Lower lobe of right lung (tissue), 2 donors: ENCODE measurements around the gene CLIC4. TPM values are rescaled to one million over a fixed set of nuclear protein-coding genes. Genes with fewer than 3 reads are reported as not detected.

Source experiments
- ATAC-seq, 2 donors: fragments of 200-7000 bp; cut with Tn5 transposase; one replicate each; pipeline ENCODE4 v1.9.1; 2020 to 2022; ENCODE audit warnings: mild to moderate bottlenecking in 2 of 2, moderate library complexity in 2 of 2
- DNase-seq: peaks from one replicate; pipeline ENCODE4 v3.0.0-alpha.2; 2020
- H3K27ac ChIP-seq: fragments of 200-600 bp; one replicate; pipeline ENCODE4 v1.8.0; 2022
- H3K27me3 ChIP-seq: fragments of 200-600 bp; one replicate; pipeline ENCODE4 v1.8.0; 2022; ENCODE audit warnings: low read depth
- H3K36me3 ChIP-seq: fragments of 200-600 bp; one replicate; pipeline ENCODE4 v1.8.0; 2022; ENCODE audit warnings: mild to moderate bottlenecking
- H3K4me1 ChIP-seq: fragments of 200-600 bp; one replicate; pipeline ENCODE4 v1.8.0; 2022
- H3K4me3 ChIP-seq: fragments of 200-600 bp; one replicate; pipeline ENCODE4 v1.8.0; 2022; ENCODE audit warnings: mild to moderate bottlenecking
- H3K9me3 ChIP-seq: fragments of 200-600 bp; one replicate; pipeline ENCODE4 v1.8.0; 2022
- intact Hi-C: fragments of 100-400 bp; cut with DNase I; formaldehyde crosslinking; loops from one replicate; pipeline ENCODE4 v1.11.0; 2022
- total RNA-seq: library from RNA; stranded (reverse); fragmentation: NEBNext Ultra II Directional; extraction: Animal tissue kit (Norgen Biotek cat#: 25700); gene quantifications from one replicate; pipeline ENCODE4 v1.2.1, GENCODE V29; 2021
- TF ChIP-seq, protein P1 (sequence below): fragments of 200-600 bp; IDR thresholded peaks from one replicate; pipeline ENCODE4 v1.8.0; 2022; ENCODE audit warnings: antibody characterized with exemption, mild to moderate bottlenecking
- donor health status: DM: no; HTN: yes; CAD: no; lungs with severe emphysema.

CLIC4 gene
- total RNA-seq, 1 donor from 2014 or later, result 169 TPM

- TF ChIP-seq, protein P1, sequence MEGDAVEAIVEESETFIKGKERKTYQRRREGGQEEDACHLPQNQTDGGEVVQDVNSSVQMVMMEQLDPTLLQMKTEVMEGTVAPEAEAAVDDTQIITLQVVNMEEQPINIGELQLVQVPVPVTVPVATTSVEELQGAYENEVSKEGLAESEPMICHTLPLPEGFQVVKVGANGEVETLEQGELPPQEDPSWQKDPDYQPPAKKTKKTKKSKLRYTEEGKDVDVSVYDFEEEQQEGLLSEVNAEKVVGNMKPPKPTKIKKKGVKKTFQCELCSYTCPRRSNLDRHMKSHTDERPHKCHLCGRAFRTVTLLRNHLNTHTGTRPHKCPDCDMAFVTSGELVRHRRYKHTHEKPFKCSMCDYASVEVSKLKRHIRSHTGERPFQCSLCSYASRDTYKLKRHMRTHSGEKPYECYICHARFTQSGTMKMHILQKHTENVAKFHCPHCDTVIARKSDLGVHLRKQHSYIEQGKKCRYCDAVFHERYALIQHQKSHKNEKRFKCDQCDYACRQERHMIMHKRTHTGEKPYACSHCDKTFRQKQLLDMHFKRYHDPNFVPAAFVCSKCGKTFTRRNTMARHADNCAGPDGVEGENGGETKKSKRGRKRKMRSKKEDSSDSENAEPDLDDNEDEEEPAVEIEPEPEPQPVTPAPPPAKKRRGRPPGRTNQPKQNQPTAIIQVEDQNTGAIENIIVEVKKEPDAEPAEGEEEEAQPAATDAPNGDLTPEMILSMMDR, result no peak
- DNase-seq (no peak), ATAC-seq (no peak)
- no peaks in the 10 kb centered on the region for H3K27me3 ChIP-seq
- peak overlapping the region; percentile 80 for H3K4me3 ChIP-seq
- intact Hi-C loops, result loop anchor here (5.0 kb wide), 1 partner anchor 56 kb away; no protein-coding TSS in a partner anchor
- peaks cover 65% of the 10 kb centered on the region for H3K4me1 ChIP-seq
- H3K9me3 ChIP-seq, result no peaks in the 10 kb centered on the region
- H3K36me3 ChIP-seq, result no peaks in the 10 kb centered on the region
- H3K27ac ChIP-seq, result peak overlapping the region; percentile 9
Measured at GRCh38 chr1:24748191-24749121, 3.2 kb downstream of the CLIC4 start.

DNA sequence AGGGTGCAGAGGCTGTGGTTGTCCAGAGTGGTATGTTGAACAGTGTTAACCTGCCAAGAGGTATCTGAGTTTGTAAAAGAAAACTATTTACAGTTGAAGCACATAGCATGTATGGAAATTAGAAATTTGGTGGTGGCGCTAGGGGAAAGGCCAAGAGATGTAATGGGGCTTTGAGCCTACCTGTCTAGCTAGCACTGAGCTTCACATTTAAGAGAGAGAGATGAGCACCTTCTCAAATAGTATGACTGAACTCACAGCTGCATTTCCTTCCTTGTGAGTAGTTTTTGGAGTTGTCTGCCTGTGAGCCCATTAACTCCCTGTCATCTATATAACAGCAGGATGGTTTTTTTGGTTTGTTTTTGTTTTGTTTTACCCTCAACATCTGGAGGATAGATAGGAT is 4.0 kb downstream of the CLIC4 start:
- DNase-seq (no peak), ATAC-seq (no peak)
- Histone ChIP-seq H3K4me1 (peaks cover 66% of the 10 kb centered on the region), H3K27me3 (no peaks in the 10 kb centered on the region), H3K9me3 (no peaks in the 10 kb centered on the region), H3K4me3 (no peak overlapping the region), H3K36me3 (no peaks in the 10 kb centered on the region), H3K27ac (no peak overlapping the region)
- TF ChIP-seq, protein P1, result no peak
- intact Hi-C loops, result loop anchor here (5.0 kb wide), 1 partner anchor 57 kb away; no protein-coding TSS in a partner anchor

- TF ChIP-seq, protein P1, result no peak
- H3K27ac ChIP-seq, result no peak overlapping the region
- no peak for ATAC-seq
- H3K4me3 ChIP-seq, result no peak overlapping the region
- no peaks in the 10 kb centered on the region for H3K27me3 ChIP-seq
- peaks cover 68% of the 10 kb centered on the region for H3K4me1 ChIP-seq
- no peaks in the 10 kb centered on the region for H3K9me3 ChIP-seq
- intact Hi-C loops, result loop anchor here (5.0 kb wide), 1 partner anchor 58 kb away; no protein-coding TSS in a partner anchor
- H3K36me3 ChIP-seq, result no peaks in the 10 kb centered on the region
- DNase-seq, result no peak
Measured at GRCh38 chr1:24749886-24750285, 4.6 kb downstream of the CLIC4 start.

- H3K4me1 ChIP-seq, result peaks cover 69% of the 10 kb centered on the region
- intact Hi-C loops, result no loop called here
- H3K36me3 ChIP-seq, result no peaks in the 10 kb centered on the region
- H3K4me3 ChIP-seq, result no peak overlapping the region
- H3K27me3 ChIP-seq, result no peaks in the 10 kb centered on the region
- TF ChIP-seq, protein P1, result no peak
- no peaks in the 10 kb centered on the region for H3K9me3 ChIP-seq
- peak in 1 of 2 donors; percentile 28 for ATAC-seq
- no peak overlapping the region for H3K27ac ChIP-seq
- DNase-seq, result no peak
Measured at GRCh38 chr1:24751833-24752232, 6.6 kb downstream of the CLIC4 start.

GRCh38 chr1:24752305-24752704 is 7.1 kb downstream of the CLIC4 start:
- no peak overlapping the region for H3K4me3 ChIP-seq
- no peaks in the 10 kb centered on the region for H3K9me3 ChIP-seq
- intact Hi-C loops, result no loop called here
- no peaks in the 10 kb centered on the region for H3K36me3 ChIP-seq
- H3K27ac ChIP-seq, result no peak overlapping the region
- TF ChIP-seq, protein P1, result no peak
- peaks cover 69% of the 10 kb centered on the region for H3K4me1 ChIP-seq
- ATAC-seq (no peak), DNase-seq (no peak)
- no peaks in the 10 kb centered on the region for H3K27me3 ChIP-seq
